Bronchial epithelial cell (primary cell): ENCODE measurements around the gene ASB16. TPM values are rescaled to one million over a fixed set of nuclear protein-coding genes. Genes with fewer than 3 reads are reported as not detected.
"Not testable (repeated sequence)": the region's sequence is repeated elsewhere in the genome, so short reads cannot be mapped to it uniquely, and the experiment has no call there.

Experiments used
- DNase-seq: peaks from one replicate; pipeline ENCODE4 v3.0.0-alpha.2; 2010; ENCODE audit warnings: low read depth
- FAIRE-seq: peaks from 2 replicates; lab custom pipeline; 2011; peaks lifted over from hg19 to GRCh38; lab: Jason Lieb, UNC
- H3K27me3 ChIP-seq: 2 replicates; pipeline ENCODE4 v1.5.1; 2011; ENCODE audit warnings: low read length; ENCODE audit not compliant: control insufficient read depth, insufficient read depth
- H3K36me3 ChIP-seq: 2 replicates; pipeline ENCODE4 v1.5.1; 2011; ENCODE audit warnings: low read length; ENCODE audit not compliant: control insufficient read depth, insufficient read depth
- H3K4me3 ChIP-seq: 2 replicates; pipeline ENCODE4 v1.5.1; 2011; ENCODE audit warnings: mild to moderate bottlenecking, low read depth, low read length, control low read depth
- CTCF ChIP-seq: IDR thresholded peaks from 2 replicates; pipeline ENCODE4 v1.5.1; 2011; ENCODE audit warnings: mild to moderate bottlenecking, moderate library complexity, low read length, control low read depth, inconsistent platforms; ENCODE audit not compliant: insufficient read depth, severe bottlenecking
- total RNA-seq: library from RNA; depleted of rRNA; stranded (reverse); fragments of >200 nt; gene quantifications from 2 replicates; pipeline ENCODE4 v1.2.1, GENCODE V29; 2014

The ASB16 gene
- total RNA-seq, 1 donor from 2014 or later: not detected

- DNase-seq: no peak
- no peak for FAIRE-seq
- no peak for TF ChIP-seq CTCF
- Histone ChIP-seq H3K4me3 (no peak overlapping the region), H3K27me3 (no peaks in the 10 kb centered on the region), H3K36me3 (no peaks in the 10 kb centered on the region)
Observed at GRCh38 chr17:44146375-44147346, 23.8 kb upstream of the ASB16 start.

- no peak for FAIRE-seq
Observed at GRCh38 chr17:44147812-44148211, 22.7 kb upstream of the ASB16 start.

GRCh38 chr17:44149066-44149465, 21.4 kb upstream of the ASB16 start:
- H3K36me3 ChIP-seq, DNase-seq, FAIRE-seq, H3K27me3 ChIP-seq, H3K4me3 ChIP-seq: not testable (repeated sequence)

More at GRCh38 chr17:44147812-44148211, 22.7 kb upstream of the ASB16 start:
- H3K36me3 ChIP-seq: no peaks in the 10 kb centered on the region
- DNase-seq: no peak
- H3K27me3 ChIP-seq: no peaks in the 10 kb centered on the region
- H3K4me3 ChIP-seq: no peak overlapping the region
- TF ChIP-seq CTCF: no peak

- DNase-seq (no peak), FAIRE-seq (no peak)
- no peak overlapping the region for H3K4me3 ChIP-seq
- no peaks in the 10 kb centered on the region for H3K27me3 ChIP-seq
- no peak for TF ChIP-seq CTCF
- H3K36me3 ChIP-seq: no peaks in the 10 kb centered on the region
Observed at GRCh38 chr17:44149750-44150329, 20.7 kb upstream of the ASB16 start.

GRCh38 chr17:44152875-44153274, 17.6 kb upstream of the ASB16 start:
- H3K36me3 ChIP-seq: no peaks in the 10 kb centered on the region
- DNase-seq (peak; percentile 96), FAIRE-seq (peak; percentile 89)
- H3K4me3 ChIP-seq: no peak overlapping the region
- no peaks in the 10 kb centered on the region for H3K27me3 ChIP-seq
- TF ChIP-seq CTCF: no peak

- no peak for TF ChIP-seq CTCF
- Histone ChIP-seq H3K4me3 (no peak overlapping the region), H3K27me3 (no peaks in the 10 kb centered on the region), H3K36me3 (peaks cover 2% of the 10 kb centered on the region)
- DNase-seq (no peak), FAIRE-seq (no peak)
Observed at GRCh38 chr17:44155488-44155887, 15.0 kb upstream of the ASB16 start.
